Astrocyte (in vitro differentiated cells and primary cell): Measurements from ENCODE around the gene TRPC4. TPM values are rescaled to one million over a fixed set of nuclear protein-coding genes. Genes with fewer than 3 reads are reported as not detected.
A peak's percentile ranks its signal among the peaks of the same experiment; 100 is the strongest.

Experiments used
- DNase-seq: peaks from one replicate; pipeline ENCODE4 v3.0.0-alpha.2; 2010; ENCODE audit warnings: low read depth
- FAIRE-seq: peaks from 2 replicates; lab custom pipeline; 2011; peaks lifted over from hg19 to GRCh38; lab: Jason Lieb, UNC
- H2AFZ ChIP-seq: 2 replicates; pipeline ENCODE4 v1.6.0; 2012; ENCODE audit warnings: low read depth, low read length, inconsistent platforms
- H3K27ac ChIP-seq: 2 replicates; pipeline ENCODE4 v1.5.1; 2011; ENCODE audit warnings: low read depth, low read length, inconsistent platforms
- H3K27me3 ChIP-seq: 2 replicates; pipeline ENCODE4 v1.6.0; 2011; ENCODE audit warnings: low read length, inconsistent platforms; ENCODE audit not compliant: insufficient read depth
- H3K36me3 ChIP-seq: 2 replicates; pipeline ENCODE4 v1.5.1; 2011; ENCODE audit warnings: low read length, inconsistent platforms; ENCODE audit not compliant: insufficient read depth
- H3K4me1 ChIP-seq: 2 replicates; pipeline ENCODE4 v1.5.1; 2011; ENCODE audit warnings: low read length, inconsistent platforms; ENCODE audit not compliant: insufficient read depth
- H3K4me2 ChIP-seq: 2 replicates; pipeline ENCODE4 v1.6.0; 2012; ENCODE audit warnings: low read length, inconsistent platforms
- H3K4me3 ChIP-seq: 2 replicates; pipeline ENCODE4 v1.5.1; 2011; ENCODE audit warnings: low read depth, mild to moderate bottlenecking, low read length, inconsistent platforms; ENCODE audit not compliant: insufficient read depth
- H3K79me2 ChIP-seq: 2 replicates; pipeline ENCODE4 v1.6.0; 2012; ENCODE audit warnings: mild to moderate bottlenecking, low read length, inconsistent platforms; ENCODE audit not compliant: insufficient read depth
- H3K9ac ChIP-seq: 2 replicates; pipeline ENCODE4 v1.6.0; 2012; ENCODE audit warnings: mild to moderate bottlenecking, low read length, inconsistent platforms
- H3K9me3 ChIP-seq: 2 replicates; pipeline ENCODE4 v1.5.1; 2012; ENCODE audit warnings: low read depth, mild to moderate bottlenecking, low read length, inconsistent platforms; ENCODE audit not compliant: insufficient read depth
- H4K20me1 ChIP-seq: 2 replicates; pipeline ENCODE4 v1.6.0; 2012; ENCODE audit warnings: low read length, inconsistent platforms; ENCODE audit not compliant: insufficient read depth
- H3K27ac Mint-ChIP-seq: one replicate; pipeline ENCODE4 v1.8.0; 2021; ENCODE audit warnings: mild to moderate bottlenecking, mixed read lengths; ENCODE audit not compliant: unreplicated experiment
- H3K27me3 Mint-ChIP-seq: one replicate; pipeline ENCODE4 v1.8.0; 2021; ENCODE audit warnings: low read depth, mixed read lengths; ENCODE audit not compliant: unreplicated experiment
- H3K36me3 Mint-ChIP-seq: one replicate; pipeline ENCODE4 v1.8.0; 2021; ENCODE audit warnings: low read depth, mixed read lengths; ENCODE audit not compliant: unreplicated experiment
- H3K4me1 Mint-ChIP-seq: one replicate; pipeline ENCODE4 v1.8.0; 2021; ENCODE audit warnings: low read depth, mixed read lengths; ENCODE audit not compliant: unreplicated experiment
- H3K4me3 Mint-ChIP-seq: one replicate; pipeline ENCODE4 v1.8.0; 2021; ENCODE audit warnings: mild to moderate bottlenecking, moderate library complexity, mixed read lengths; ENCODE audit not compliant: unreplicated experiment
- H3K9me3 Mint-ChIP-seq: one replicate; pipeline ENCODE4 v1.8.0; 2021; ENCODE audit warnings: mild to moderate bottlenecking, mixed read lengths; ENCODE audit not compliant: unreplicated experiment
- EZH2 ChIP-seq: IDR thresholded peaks from 2 replicates; pipeline ENCODE4 v1.6.1; 2012; ENCODE audit warnings: mild to moderate bottlenecking, low read length, inconsistent platforms; ENCODE audit not compliant: insufficient read depth
- total RNA-seq: library from RNA; stranded (reverse); gene quantifications from 2 replicates; pipeline ENCODE4 v1.2.1, GENCODE V29; 2021
- TF ChIP-seq, protein P1 (sequence below): IDR thresholded peaks from 2 replicates; pipeline ENCODE4 v1.5.1; 2011; ENCODE audit warnings: low read depth, mild to moderate bottlenecking, inconsistent platforms, low read length, moderate library complexity; ENCODE audit not compliant: insufficient read depth

The TRPC4 gene
- total RNA-seq, 1 donor from 2014 or later, result 14.4 TPM

DNA sequence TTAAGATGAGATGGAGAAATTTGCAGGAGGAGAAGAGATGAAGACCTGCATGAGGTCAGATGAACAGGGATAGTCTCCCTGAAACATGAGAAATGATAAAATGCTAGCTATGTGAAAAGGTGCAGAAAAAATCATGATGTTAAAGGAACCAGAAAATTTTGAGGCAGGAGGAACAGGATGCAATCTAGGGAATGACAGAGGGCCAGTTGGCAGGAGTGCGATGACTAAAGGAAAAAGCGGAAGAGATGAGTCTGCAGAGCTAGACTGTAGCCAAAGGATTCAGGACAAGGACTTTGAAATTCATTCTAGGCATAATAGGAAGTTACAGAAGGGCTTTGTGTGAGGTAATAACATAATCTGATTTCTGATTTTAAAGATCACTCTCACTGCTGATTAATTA is 77.9 kb downstream of the TRPC4 start:
- H3K4me2 ChIP-seq, result no peak overlapping the region
- FAIRE-seq (peak; percentile 41), DNase-seq (peak; percentile 63)
- H3K4me1 ChIP-seq, result no peaks in the 10 kb centered on the region
- peaks cover 15% of the 10 kb centered on the region for H3K4me1 Mint-ChIP-seq
- no peak overlapping the region for H3K9ac ChIP-seq
- H3K9me3 ChIP-seq, result no peaks in the 10 kb centered on the region
- no peak overlapping the region for H3K27ac ChIP-seq
- no peaks in the 10 kb centered on the region for H4K20me1 ChIP-seq
- H3K27me3 ChIP-seq, result no peaks in the 10 kb centered on the region
- no peak for TF ChIP-seq EZH2
- TF ChIP-seq, protein P1, sequence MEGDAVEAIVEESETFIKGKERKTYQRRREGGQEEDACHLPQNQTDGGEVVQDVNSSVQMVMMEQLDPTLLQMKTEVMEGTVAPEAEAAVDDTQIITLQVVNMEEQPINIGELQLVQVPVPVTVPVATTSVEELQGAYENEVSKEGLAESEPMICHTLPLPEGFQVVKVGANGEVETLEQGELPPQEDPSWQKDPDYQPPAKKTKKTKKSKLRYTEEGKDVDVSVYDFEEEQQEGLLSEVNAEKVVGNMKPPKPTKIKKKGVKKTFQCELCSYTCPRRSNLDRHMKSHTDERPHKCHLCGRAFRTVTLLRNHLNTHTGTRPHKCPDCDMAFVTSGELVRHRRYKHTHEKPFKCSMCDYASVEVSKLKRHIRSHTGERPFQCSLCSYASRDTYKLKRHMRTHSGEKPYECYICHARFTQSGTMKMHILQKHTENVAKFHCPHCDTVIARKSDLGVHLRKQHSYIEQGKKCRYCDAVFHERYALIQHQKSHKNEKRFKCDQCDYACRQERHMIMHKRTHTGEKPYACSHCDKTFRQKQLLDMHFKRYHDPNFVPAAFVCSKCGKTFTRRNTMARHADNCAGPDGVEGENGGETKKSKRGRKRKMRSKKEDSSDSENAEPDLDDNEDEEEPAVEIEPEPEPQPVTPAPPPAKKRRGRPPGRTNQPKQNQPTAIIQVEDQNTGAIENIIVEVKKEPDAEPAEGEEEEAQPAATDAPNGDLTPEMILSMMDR, result no peak
- H3K9me3 Mint-ChIP-seq, result no peaks in the 10 kb centered on the region
- H3K27ac Mint-ChIP-seq, result no peak overlapping the region
- no peaks in the 10 kb centered on the region for H3K27me3 Mint-ChIP-seq
- no peak overlapping the region for H3K4me3 Mint-ChIP-seq
- peaks cover 6% of the 10 kb centered on the region for H3K79me2 ChIP-seq
- no peak overlapping the region for H3K4me3 ChIP-seq
- H3K36me3 Mint-ChIP-seq, result no peaks in the 10 kb centered on the region
- H3K36me3 ChIP-seq, result no peaks in the 10 kb centered on the region
- no peak overlapping the region for H2AFZ ChIP-seq

DNA sequence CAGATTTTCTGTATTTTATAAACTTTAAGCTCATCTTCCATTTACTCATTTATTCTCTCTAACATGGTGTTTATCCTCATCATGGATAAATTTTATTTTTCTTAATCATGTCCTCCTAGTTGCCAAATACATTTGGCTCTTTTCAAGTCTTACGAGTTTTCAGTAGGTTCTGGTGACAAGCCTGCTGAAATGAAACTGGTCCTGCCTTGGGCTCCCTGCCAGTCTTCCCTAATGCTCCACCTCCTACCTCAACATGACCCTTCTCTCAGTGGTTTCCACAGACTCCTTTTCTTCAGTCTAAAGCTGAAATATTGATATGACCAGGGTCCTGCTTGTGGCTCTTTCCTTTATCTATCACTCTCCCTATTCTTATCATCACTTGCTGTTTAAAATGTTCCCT is 81.2 kb downstream of the TRPC4 start:
- TF ChIP-seq EZH2, result no peak
- TF ChIP-seq, protein P1, result no peak
- no peak overlapping the region for H3K4me3 ChIP-seq
- no peaks in the 10 kb centered on the region for H3K36me3 ChIP-seq
- Mint-ChIP-seq H3K4me3 (no peak overlapping the region), H3K9me3 (no peaks in the 10 kb centered on the region), H3K27me3 (no peaks in the 10 kb centered on the region), H3K4me1 (peaks cover 8% of the 10 kb centered on the region), H3K27ac (no peak overlapping the region), H3K36me3 (no peaks in the 10 kb centered on the region)
- no peaks in the 10 kb centered on the region for H4K20me1 ChIP-seq
- DNase-seq, result no peak
- H3K9ac ChIP-seq, result no peak overlapping the region
- no peaks in the 10 kb centered on the region for H3K9me3 ChIP-seq
- H3K79me2 ChIP-seq, result peaks cover 6% of the 10 kb centered on the region
- no peak overlapping the region for H2AFZ ChIP-seq
- no peaks in the 10 kb centered on the region for H3K27me3 ChIP-seq
- FAIRE-seq, result no peak
- H3K4me2 ChIP-seq, result no peak overlapping the region
- no peaks in the 10 kb centered on the region for H3K4me1 ChIP-seq
- no peak overlapping the region for H3K27ac ChIP-seq

DNA sequence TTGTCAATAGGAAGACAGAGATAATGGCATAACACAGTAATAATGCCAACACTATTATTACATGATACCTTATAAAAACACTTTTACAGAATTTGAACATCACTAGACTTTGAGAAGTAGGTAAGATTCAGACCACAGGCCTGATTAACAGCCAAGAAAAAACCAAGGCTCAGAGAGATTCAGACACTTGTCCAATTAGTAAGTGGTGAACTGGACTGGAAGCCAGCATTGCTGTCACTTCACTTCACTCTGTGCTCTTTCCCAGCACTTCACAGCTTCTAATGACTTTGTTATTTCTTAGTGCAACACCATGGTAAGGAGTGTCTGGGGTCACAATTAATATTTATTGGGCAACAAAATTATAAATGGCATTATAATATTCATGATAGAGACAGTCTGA is 91.9 kb downstream of the TRPC4 start:
- no peak for TF ChIP-seq EZH2
- TF ChIP-seq, protein P1, result no peak
- Mint-ChIP-seq H3K4me3 (no peak overlapping the region), H3K9me3 (no peaks in the 10 kb centered on the region), H3K36me3 (peaks cover 1% of the 10 kb centered on the region), H3K27ac (no peak overlapping the region), H3K4me1 (peaks cover 25% of the 10 kb centered on the region), H3K27me3 (no peaks in the 10 kb centered on the region)
- Histone ChIP-seq H2AFZ (no peak overlapping the region), H3K27me3 (no peaks in the 10 kb centered on the region), H3K9me3 (no peaks in the 10 kb centered on the region), H4K20me1 (no peaks in the 10 kb centered on the region), H3K4me3 (no peak overlapping the region), H3K36me3 (no peaks in the 10 kb centered on the region), H3K4me1 (no peaks in the 10 kb centered on the region), H3K79me2 (no peaks in the 10 kb centered on the region), H3K9ac (no peak overlapping the region), H3K4me2 (no peak overlapping the region), H3K27ac (no peak overlapping the region)
- FAIRE-seq, result no peak
- peak; percentile 62 for DNase-seq
